Measurements from ENCODE around the gene TEAD2. TPM values are rescaled to one million over a fixed set of nuclear protein-coding genes. Genes with fewer than 3 reads are reported as not detected.

The TEAD2 gene
- total and polyA plus RNA-seq, 9 of the 15 experiments (the other 6 are each of a cell fraction or from before 2014, with no cell fraction given), result 1.6 to 27.0 (median 13.9) TPM

GRCh38 chr19:49407482-49408015 is 45.3 kb upstream of the TEAD2 start:
- H4K20me1 ChIP-seq (replicated peaks; ENCODE audit: control insufficient read depth, insufficient read depth, low read length), result no peaks in the 10 kb centered on the region
- ChIA-PET CTCF (ENCODE audit: low intra/inter-chr PET ratio) (interaction anchor here (0.5 kb wide), 1 partner anchor 10 kb away, joined by 3 read pairs; no protein-coding TSS in a partner anchor), POLR2A (interaction anchor here (0.8 to 2.1 kb wide), 3 partner anchors 10 to 22 kb away, joined by 3 to 14 read pairs (median 8); no protein-coding TSS in a partner anchor)
- no peak overlapping the region for H3K4me2 ChIP-seq (ENCODE audit: insufficient read depth, low read length)
- BruUV-seq (replicated peaks), result no TSS peak
- intact Hi-C loops (cut with micrococcal nuclease) (no loop called here), in situ Hi-C loops (cut with MboI) (no loop called here)
- 66% methylated on average over 12 of the region's 16 CpGs for WGBS (ENCODE audit: insufficient coverage, low coverage, missing lambda C conversion rate)
- no peak overlapping the region for H2AFZ ChIP-seq (ENCODE audit: low read depth, low read length)
- no peak overlapping the region for H3K9ac ChIP-seq (ENCODE audit: insufficient read depth in 1 of 2, low read depth in 2 of 2, low read length in 2 of 2)
- peaks cover 33 to 35% of the 10 kb centered on the region in 2 experiments for H3K4me1 ChIP-seq (replicated peaks in 1 of 2; ENCODE audit: control insufficient read depth in 2 of 2, insufficient read depth in 2 of 2, low read length in 2 of 2)
- H3K9me1 ChIP-seq (ENCODE audit: control insufficient read depth, insufficient read depth, low read length), result no peaks in the 10 kb centered on the region
- FAIRE-seq (no peak), ATAC-seq (no peak), DNase-seq (ENCODE audit: extremely low read depth in 1 of 4, low spot score in 3 of 4) (no peak)
- H3K27ac ChIP-seq (ENCODE audit: extremely low read depth, low read depth, low read length), result no peak overlapping the region
- no peaks in the 10 kb centered on the region for H3K9me3 ChIP-seq (replicated peaks; ENCODE audit: control insufficient read depth, insufficient read depth, low read depth, low read length)
- H3K27me3 ChIP-seq (ENCODE audit: control insufficient read depth in 2 of 2, insufficient read depth in 2 of 2, low read length in 2 of 2), result no peaks in the 10 kb centered on the region
- no peaks in the 10 kb centered on the region for H3K36me3 ChIP-seq (ENCODE audit: control insufficient read depth, insufficient read depth, low read length)
- no peaks in the 10 kb centered on the region for H3K79me2 ChIP-seq (ENCODE audit: control insufficient read depth, insufficient read depth, low read length)
- no peak overlapping the region for H3K4me3 ChIP-seq
- TF ChIP-seq RNF219 (CRISPR knock-in tag; IDR thresholded peaks at IDR 0.05) (no peak), KAT8 (IDR thresholded peaks at IDR 0.05; ENCODE audit: low read depth) (no peak), CC2D1A (IDR thresholded peaks at IDR 0.05) (no peak), RFX5 (IDR thresholded peaks at IDR 0.05; ENCODE audit: low read depth, low read length) (no peak), DMBX1 (CRISPR knock-in tag; IDR thresholded peaks at IDR 0.05; ENCODE audit: borderline replicate concordance) (no peak), ZNF324 (CRISPR knock-in tag; IDR thresholded peaks at IDR 0.05) (no peak), ELK3 (CRISPR knock-in tag; IDR thresholded peaks at IDR 0.05) (no peak)
- TF ChIP-seq, protein P1, sequence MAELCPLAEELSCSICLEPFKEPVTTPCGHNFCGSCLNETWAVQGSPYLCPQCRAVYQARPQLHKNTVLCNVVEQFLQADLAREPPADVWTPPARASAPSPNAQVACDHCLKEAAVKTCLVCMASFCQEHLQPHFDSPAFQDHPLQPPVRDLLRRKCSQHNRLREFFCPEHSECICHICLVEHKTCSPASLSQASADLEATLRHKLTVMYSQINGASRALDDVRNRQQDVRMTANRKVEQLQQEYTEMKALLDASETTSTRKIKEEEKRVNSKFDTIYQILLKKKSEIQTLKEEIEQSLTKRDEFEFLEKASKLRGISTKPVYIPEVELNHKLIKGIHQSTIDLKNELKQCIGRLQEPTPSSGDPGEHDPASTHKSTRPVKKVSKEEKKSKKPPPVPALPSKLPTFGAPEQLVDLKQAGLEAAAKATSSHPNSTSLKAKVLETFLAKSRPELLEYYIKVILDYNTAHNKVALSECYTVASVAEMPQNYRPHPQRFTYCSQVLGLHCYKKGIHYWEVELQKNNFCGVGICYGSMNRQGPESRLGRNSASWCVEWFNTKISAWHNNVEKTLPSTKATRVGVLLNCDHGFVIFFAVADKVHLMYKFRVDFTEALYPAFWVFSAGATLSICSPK (IDR thresholded peaks at IDR 0.05; ENCODE audit: borderline replicate concordance), result no peak

Data from K562 (cell line).